Ishikawa (cell line): ENCODE results near the gene RAPGEF5.

ENCODE experiments used
- CREB1 ChIP-seq: IDR thresholded peaks from 2 replicates; pipeline ENCODE4 v1.6.1; 2012; ENCODE audit warnings: low read depth
- FOXM1 ChIP-seq: IDR thresholded peaks from 2 replicates; pipeline ENCODE4 v1.6.1; 2012; ENCODE audit warnings: low read depth, borderline replicate concordance
- MAX ChIP-seq: IDR thresholded peaks from 2 replicates; pipeline ENCODE4 v1.6.1; 2012
- RAD21 ChIP-seq: IDR thresholded peaks from 2 replicates; pipeline ENCODE4 v1.6.1; 2012; ENCODE audit warnings: low read depth
- TAF1 ChIP-seq: IDR thresholded peaks from 2 replicates; pipeline ENCODE4 v1.6.1; 2012; ENCODE audit warnings: low read depth, mild to moderate bottlenecking
- TCF12 ChIP-seq: IDR thresholded peaks from 2 replicates; pipeline ENCODE4 v1.6.1; 2012; ENCODE audit warnings: low read depth

GRCh38 chr7:22386865-22387264 lies 29.9 kb upstream of the RAPGEF5 start:
- TF ChIP-seq RAD21, result no peak
- TF ChIP-seq MAX, result no peak
- no peak for TF ChIP-seq TAF1
- TF ChIP-seq FOXM1, result no peak
- no peak for TF ChIP-seq TCF12
- TF ChIP-seq CREB1, result no peak
